ENCODE results near the gene ARHGEF38.

GRCh38 chr4:105651884-105652283 lies 99.5 kb downstream of the ARHGEF38 start:
- TF ChIP-seq CTCF (IDR thresholded peaks at IDR 0.05) = no peak
- TF ChIP-seq POLR2A (IDR thresholded peaks at IDR 0.05) = no peak
